ENCODE measurements around the gene SCNM1.

The SCNM1 gene

DNA sequence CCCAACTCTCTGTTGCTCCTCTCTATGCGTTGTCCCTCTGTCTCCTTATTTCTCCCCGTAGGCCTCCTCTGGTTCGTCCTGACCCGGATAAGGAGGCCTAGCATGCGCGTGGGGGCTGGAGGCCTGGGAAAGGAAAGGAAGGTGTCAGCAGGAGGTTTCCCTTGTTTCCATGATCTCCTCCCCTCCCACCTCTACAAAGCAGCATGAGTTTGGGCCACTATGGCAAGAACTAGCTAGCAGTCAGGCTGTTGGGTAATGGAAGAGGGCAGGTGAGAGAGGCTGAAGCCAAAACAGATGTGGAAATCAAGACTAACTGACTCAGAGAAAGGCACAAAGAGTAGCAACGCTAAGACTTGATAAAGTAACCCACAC is 18.8 kb upstream of the SCNM1 start:
- TF ChIP-seq, protein P1, sequence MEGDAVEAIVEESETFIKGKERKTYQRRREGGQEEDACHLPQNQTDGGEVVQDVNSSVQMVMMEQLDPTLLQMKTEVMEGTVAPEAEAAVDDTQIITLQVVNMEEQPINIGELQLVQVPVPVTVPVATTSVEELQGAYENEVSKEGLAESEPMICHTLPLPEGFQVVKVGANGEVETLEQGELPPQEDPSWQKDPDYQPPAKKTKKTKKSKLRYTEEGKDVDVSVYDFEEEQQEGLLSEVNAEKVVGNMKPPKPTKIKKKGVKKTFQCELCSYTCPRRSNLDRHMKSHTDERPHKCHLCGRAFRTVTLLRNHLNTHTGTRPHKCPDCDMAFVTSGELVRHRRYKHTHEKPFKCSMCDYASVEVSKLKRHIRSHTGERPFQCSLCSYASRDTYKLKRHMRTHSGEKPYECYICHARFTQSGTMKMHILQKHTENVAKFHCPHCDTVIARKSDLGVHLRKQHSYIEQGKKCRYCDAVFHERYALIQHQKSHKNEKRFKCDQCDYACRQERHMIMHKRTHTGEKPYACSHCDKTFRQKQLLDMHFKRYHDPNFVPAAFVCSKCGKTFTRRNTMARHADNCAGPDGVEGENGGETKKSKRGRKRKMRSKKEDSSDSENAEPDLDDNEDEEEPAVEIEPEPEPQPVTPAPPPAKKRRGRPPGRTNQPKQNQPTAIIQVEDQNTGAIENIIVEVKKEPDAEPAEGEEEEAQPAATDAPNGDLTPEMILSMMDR (IDR thresholded peaks at IDR 0.05; ENCODE audit: low read depth, low read length): no peak
- DNase-seq (ENCODE audit: extremely low read depth, low read depth): no peak

DNA sequence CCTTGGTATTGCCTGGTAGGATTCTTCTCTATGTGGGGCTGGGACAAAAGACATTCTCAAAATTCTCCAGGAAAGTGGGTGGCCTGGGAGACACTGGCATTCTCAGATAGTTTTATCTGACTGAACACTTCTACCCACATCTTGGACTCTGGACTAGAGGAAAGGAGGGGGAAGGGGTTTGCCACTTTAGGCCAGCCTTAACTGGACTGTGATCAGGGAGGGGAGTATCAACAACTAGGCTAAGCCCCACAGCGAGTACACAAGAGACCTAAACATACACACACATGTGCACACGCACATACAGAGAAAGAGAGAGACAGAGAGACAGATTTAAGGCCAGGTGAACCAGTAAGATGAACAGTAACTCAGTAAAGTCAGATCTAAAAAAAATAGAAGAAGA is 18.3 kb upstream of the SCNM1 start:
- TF ChIP-seq, protein P1 (IDR thresholded peaks at IDR 0.05; ENCODE audit: low read depth, low read length): no peak
- no peak for DNase-seq (ENCODE audit: extremely low read depth, low read depth)

DNA sequence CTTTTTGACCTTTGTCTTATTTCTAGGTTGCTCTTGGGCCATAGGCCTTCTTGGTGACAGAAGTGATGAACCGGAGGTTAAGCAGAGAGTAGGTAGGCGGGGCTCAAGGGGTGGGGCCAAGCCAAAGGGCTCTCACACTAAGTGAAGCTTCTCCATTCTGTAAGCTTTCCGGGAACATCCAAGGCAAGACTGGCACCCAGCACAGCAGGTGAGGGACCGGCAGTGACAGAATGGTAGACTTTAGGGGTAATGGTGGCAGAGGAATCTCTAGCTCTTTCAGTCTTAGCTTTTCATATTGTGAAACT is 9.5 kb upstream of the SCNM1 start, which contains the start of gene TNFAIP8L2:
TNFAIP8L2 (plus strand) TSS at position 135 of the 305 bp plus-strand sequence. CDS start 2,049 bp downstream, outside the sequence.
- DNase-seq (ENCODE audit: extremely low read depth, low read depth): no peak
- TF ChIP-seq, protein P1 (IDR thresholded peaks at IDR 0.05; ENCODE audit: low read depth, low read length): no peak

DNA sequence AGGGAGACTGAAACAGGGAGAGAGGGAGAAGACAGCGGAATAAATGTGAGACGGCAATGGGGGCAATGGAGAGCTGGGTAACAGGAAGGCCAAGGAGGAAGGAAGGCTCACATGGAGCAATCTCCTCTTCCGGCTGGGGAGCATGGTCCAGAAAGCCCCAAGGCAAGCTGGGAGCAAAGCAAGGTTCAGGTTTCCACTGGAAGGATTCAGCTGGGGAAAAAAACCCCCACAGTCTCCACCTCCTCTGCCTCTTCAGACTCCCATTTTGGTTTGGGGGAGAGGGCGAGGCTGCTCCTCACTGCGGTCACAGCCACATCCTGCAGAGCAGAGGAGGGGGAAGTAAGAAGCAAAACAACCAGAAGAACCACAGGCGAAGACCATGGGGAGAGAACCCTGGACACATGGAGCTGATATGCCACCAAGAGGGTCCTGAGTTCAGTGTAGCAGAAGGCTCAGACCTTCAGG is 8.8 kb upstream of the SCNM1 start:
- DNase-seq (ENCODE audit: extremely low read depth, low read depth): no peak
- TF ChIP-seq, protein P1 (IDR thresholded peaks at IDR 0.05; ENCODE audit: low read depth, low read length): no peak

DNA sequence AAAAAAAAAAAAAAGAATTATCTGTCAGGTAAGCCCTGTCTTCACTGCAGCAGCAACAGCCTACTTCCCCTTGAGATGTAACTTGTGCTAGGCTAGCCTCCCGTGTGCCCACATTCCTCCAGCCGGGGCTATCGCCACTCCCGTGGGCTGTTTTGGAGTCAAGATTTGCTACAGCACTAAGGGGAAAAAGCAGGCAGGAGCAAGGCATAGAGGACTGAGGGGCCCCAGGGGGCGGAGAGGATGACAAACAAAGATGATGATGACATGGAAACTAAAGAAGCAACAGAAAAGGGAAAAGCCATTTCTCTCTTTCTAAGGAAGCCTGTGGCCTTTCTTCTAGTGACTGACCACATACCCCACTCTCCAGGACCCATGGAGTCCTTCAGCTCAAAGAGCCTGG is 7.6 kb upstream of the SCNM1 start:
- no peak for DNase-seq (ENCODE audit: extremely low read depth, low read depth)
- TF ChIP-seq, protein P1 (IDR thresholded peaks at IDR 0.05; ENCODE audit: low read depth, low read length): no peak

DNA sequence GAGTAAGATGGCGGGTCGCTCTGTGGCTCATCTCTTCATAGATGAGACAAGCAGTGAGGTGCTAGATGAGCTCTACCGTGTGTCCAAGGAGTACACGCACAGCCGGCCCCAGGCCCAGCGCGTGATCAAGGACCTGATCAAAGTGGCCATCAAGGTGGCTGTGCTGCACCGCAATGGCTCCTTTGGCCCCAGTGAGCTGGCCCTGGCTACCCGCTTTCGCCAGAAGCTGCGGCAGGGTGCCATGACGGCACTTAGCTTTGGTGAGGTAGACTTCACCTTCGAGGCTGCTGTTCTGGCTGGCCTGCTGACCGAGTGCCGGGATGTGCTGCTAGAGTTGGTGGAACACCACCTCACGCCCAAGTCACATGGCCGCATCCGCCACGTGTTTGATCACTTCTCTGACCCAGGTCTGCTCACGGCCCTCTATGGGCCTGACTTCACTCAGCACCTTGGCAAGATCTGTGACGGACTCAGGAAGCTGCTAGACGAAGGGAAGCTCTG is 7.1 kb upstream of the SCNM1 start:
- TF ChIP-seq, protein P1 (IDR thresholded peaks at IDR 0.05; ENCODE audit: low read depth, low read length): no peak
- no peak for DNase-seq (ENCODE audit: extremely low read depth, low read depth)

DNA sequence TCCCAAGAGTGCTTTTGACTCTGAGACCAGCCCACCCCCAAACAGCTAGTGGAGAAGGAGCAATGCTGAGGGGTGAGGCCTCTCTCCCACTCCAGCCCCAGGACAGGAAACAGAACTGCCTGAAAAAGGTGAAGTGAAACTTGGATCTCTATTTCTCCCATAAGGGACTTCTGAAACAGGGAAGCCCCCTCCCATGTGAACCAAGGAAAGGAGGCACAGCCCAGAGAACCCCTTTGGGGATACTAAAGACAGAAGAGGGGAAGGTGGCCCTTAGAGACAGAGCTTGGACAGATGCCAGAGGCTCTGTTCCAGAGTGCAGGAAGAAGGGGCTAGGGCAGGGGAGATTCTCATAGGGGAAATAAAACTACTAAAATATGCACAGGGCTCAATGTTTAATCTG is 6.6 kb upstream of the SCNM1 start:
- TF ChIP-seq, protein P1 (IDR thresholded peaks at IDR 0.05; ENCODE audit: low read depth, low read length): no peak
- DNase-seq (ENCODE audit: extremely low read depth, low read depth): no peak

Data from AG09319 (cell line).